GM12878 (cell line): ENCODE results near the gene FAM81A. TPM values are rescaled to one million over a fixed set of nuclear protein-coding genes. Genes with fewer than 3 reads are reported as not detected.

Experiments used
- ATAC-seq: fragments of 200-7000 bp; cut with Tn5 transposase; 3 replicates; pipeline ENCODE4 v1.9.1; 2020; ENCODE audit warnings: mild to moderate bottlenecking, moderate library complexity
- BruUV-seq: library from RNA; stranded (reverse); fragments of 400-500 nt; replicated peaks from 2 replicates; lab custom pipeline; 2021; lab: Mats Ljungman, UMichigan
- CTCF ChIA-PET: fragments of 300-600 bp; sonication (Branson Sonifier 250); formaldehyde crosslinking; extraction: SDS; loops from one replicate; lab custom pipeline; 2021; ENCODE audit warnings: inconsistent platforms; lab: Yijun Ruan, JAX
- POLR2A ChIA-PET: fragments of 350-600 bp; formaldehyde crosslinking; extraction: SDS; loops from one replicate; lab custom pipeline; 2021; ENCODE audit warnings: inconsistent platforms; lab: Charles Lee
- RAD21 ChIA-PET: fragments of 300-600 bp; sonication (Branson Sonifier 250); formaldehyde crosslinking; loops from one replicate; lab custom pipeline; 2023; ENCODE audit warnings: antibody characterized with exemption; ENCODE audit not compliant: unreplicated experiment; lab: Charles Lee
- SMC1A ChIA-PET: fragments of 300-600 bp; sonication (Branson Sonifier 250); formaldehyde crosslinking; loops from one replicate; lab custom pipeline; 2023; ENCODE audit not compliant: unreplicated experiment, uncharacterized antibody; lab: Charles Lee
- DNase-seq: peaks from one replicate; pipeline ENCODE4 v3.0.0-alpha.2; 2011; ENCODE audit warnings: low read depth, low spot score
- FAIRE-seq: peaks from 3 replicates; lab custom pipeline; 2011; peaks lifted over from hg19 to GRCh38; lab: Jason Lieb, UNC
- H2AFZ ChIP-seq: 2 replicates; pipeline ENCODE4 v1.6.0; 2011; ENCODE audit warnings: low read depth, low read length, control low read depth; ENCODE audit not compliant: control insufficient read depth
- H3K27ac ChIP-seq: 2 replicates; pipeline ENCODE4 v1.5.1; 2011; ENCODE audit warnings: control low read depth; ENCODE audit not compliant: control insufficient read depth, insufficient read depth
- H3K27me3 ChIP-seq, 2 experiments: replicated peaks in 1 of 2; 2 replicates each; pipeline versions ENCODE4 v1.6.0 to v1.6.1; 2011; ENCODE audit warnings: low read length in 1 of 2; ENCODE audit not compliant: control insufficient read depth in 2 of 2, insufficient read depth in 2 of 2
- H3K36me3 ChIP-seq, 2 experiments: 2 replicates each; pipeline ENCODE4 v1.5.1; 2011; ENCODE audit warnings: low read length in 1 of 2; ENCODE audit not compliant: control insufficient read depth in 2 of 2, insufficient read depth in 2 of 2
- H3K4me1 ChIP-seq: 2 replicates; pipeline ENCODE4 v1.6.1; 2011; ENCODE audit warnings: mild to moderate bottlenecking, low read length, moderate library complexity, mixed read lengths; ENCODE audit not compliant: control insufficient read depth, insufficient read depth
- H3K4me2 ChIP-seq: 2 replicates; pipeline ENCODE4 v1.6.0; 2011; ENCODE audit warnings: control low read depth; ENCODE audit not compliant: control insufficient read depth, insufficient read depth
- H3K4me3 ChIP-seq: fragments of 200-600 bp; sonication (generic); 2 replicates; pipeline ENCODE4 v1.5.1; 2016
- H3K79me2 ChIP-seq: 2 replicates; pipeline ENCODE4 v1.6.0; 2011; ENCODE audit warnings: low read length; ENCODE audit not compliant: control insufficient read depth, insufficient read depth
- H3K9ac ChIP-seq: 2 replicates; pipeline ENCODE4 v1.8.0; 2011; ENCODE audit warnings: low read length, control low read depth, mixed read lengths; ENCODE audit not compliant: control insufficient read depth, insufficient read depth
- H3K9me3 ChIP-seq: replicated peaks from 3 replicates; pipeline ENCODE4 v1.5.1; 2011; ENCODE audit warnings: mild to moderate bottlenecking, low read length; ENCODE audit not compliant: control insufficient read depth, insufficient read depth
- H4K20me1 ChIP-seq: 2 replicates; pipeline ENCODE4 v1.6.0; 2011; ENCODE audit not compliant: control insufficient read depth, insufficient read depth
- CHD4 ChIP-seq: fragments of 200-600 bp; sonication (generic); IDR thresholded peaks from 2 replicates; pipeline ENCODE4 v1.6.1; 2016; ENCODE audit warnings: mild to moderate bottlenecking
- IKZF2 ChIP-seq, 2 experiments: fragments of 450-650 bp; IDR thresholded peaks; 2 replicates each; pipeline ENCODE4 v1.6.1; 2017; ENCODE audit warnings: mild to moderate bottlenecking in 2 of 2, moderate library complexity in 2 of 2
- MTA3 ChIP-seq: IDR thresholded peaks from 2 replicates; pipeline ENCODE4 v1.6.1; 2012; ENCODE audit warnings: low read length, inconsistent platforms, borderline replicate concordance
- NFYA ChIP-seq: IDR thresholded peaks from 2 replicates; pipeline ENCODE4 v1.6.1; 2011; ENCODE audit warnings: low read depth, mild to moderate bottlenecking, low read length, improper control_type of control experiment, borderline replicate concordance
- RAD21 ChIP-seq: IDR thresholded peaks from 2 replicates; pipeline ENCODE4 v1.6.1; 2011; ENCODE audit warnings: mild to moderate bottlenecking, low read depth, low read length, moderate library complexity; ENCODE audit not compliant: insufficient read depth
- RAD51 ChIP-seq: fragments of 450-650 bp; IDR thresholded peaks from 2 replicates; pipeline ENCODE4 v1.6.1; 2016; ENCODE audit warnings: moderate library complexity, mild to moderate bottlenecking, inconsistent platforms
- RCOR1 ChIP-seq: conservative IDR thresholded peaks from 2 replicates; pipeline ENCODE4 v1.6.1; 2012; ENCODE audit warnings: low read depth, low read length, improper control_type of control experiment
- RELA ChIP-seq: fragments of 450-650 bp; IDR thresholded peaks from 2 replicates; pipeline ENCODE4 v1.8.0; 2014; ENCODE audit warnings: borderline replicate concordance; ENCODE audit not compliant: partially characterized antibody
- SP1 ChIP-seq: IDR thresholded peaks from one replicate; pipeline ENCODE4 v1.6.1; 2011; ENCODE audit warnings: low read depth, low read length
- STAT1 ChIP-seq: fragments of 450-650 bp; conservative IDR thresholded peaks from 2 replicates; pipeline ENCODE4 v1.6.1; 2014; ENCODE audit warnings: antibody characterized with exemption, mild to moderate bottlenecking
- TAF1 ChIP-seq: IDR thresholded peaks from 2 replicates; pipeline ENCODE4 v1.6.1; 2011; ENCODE audit warnings: mild to moderate bottlenecking, low read depth, low read length, borderline replicate concordance
- TARDBP ChIP-seq: IDR thresholded peaks from 2 replicates; pipeline ENCODE4 v1.6.1; 2016; ENCODE audit warnings: borderline replicate concordance
- TCF7 ChIP-seq: IDR thresholded peaks from 2 replicates; pipeline ENCODE4 v1.6.1; 2014; ENCODE audit warnings: antibody characterized with exemption, borderline replicate concordance
- WGBS: methylation state at CpG from one replicate; pipeline ENCODE4 v1.1.6; 2016; ENCODE audit warnings: low lambda C conversion rate; ENCODE audit not compliant: insufficient replicate concordance, insufficient coverage; ENCODE audit errors: missing lambda C conversion rate; 5-methylcytosine and 5-hydroxymethylcytosine counted together
- in situ Hi-C: fragments of 300-500 bp; cut with MboI; formaldehyde crosslinking; loops from 9 replicates; pipeline ENCODE4 v1.14.3; 2018; ENCODE audit warnings: mixed read lengths
- intact Hi-C: fragments of 100-400 bp; cut with micrococcal nuclease; formaldehyde crosslinking; loops from one replicate; pipeline ENCODE4 v1.14.2; 2022; ENCODE audit not compliant: unreplicated experiment
- polyA plus RNA-seq, 11 experiments: library from polyadenylated mRNA; depleted of rRNA in 4 of 11; unstranded in 6 of 11; stranded (reverse) in 5 of 11; fragments of >200 nt; fragmentation: Nextera tagmentation in 4 of 11; fragmentation: Illumina TruSeq in 1 of 11; extraction: Ambion mirVana in 4 of 11; extraction: Trizol in 1 of 11; gene quantifications; 1 replicate in 1 of 11; 2 replicates in 10 of 11; pipeline versions ENCODE4 v1.2.1 to v1.2.3, GENCODE V29; 2011 to 2016; ENCODE audit warnings: inconsistent platforms in 2 of 11, missing spikeins in 2 of 11, low read depth in 1 of 11
- total RNA-seq, 4 experiments: library from RNA; depleted of rRNA in 3 of 4; stranded (reverse); fragments of >200 nt in 3 of 4; fragmentation: Illumina TruSeq in 1 of 4; extraction: Trizol in 1 of 4; gene quantifications; 2 replicates each; pipeline versions ENCODE4 v1.2.1 to v1.2.3, GENCODE V29; 2013 to 2021
- TF ChIP-seq, protein P1 (sequence below): fragments of 450-650 bp; IDR thresholded peaks from 2 replicates; pipeline ENCODE4 v1.6.1; 2017; ENCODE audit warnings: mild to moderate bottlenecking
- TF ChIP-seq, protein P2 (sequence below): fragments of 450-650 bp; formaldehyde crosslinking; IDR thresholded peaks from 2 replicates; pipeline ENCODE4 v1.4.0; 2022; ENCODE audit warnings: mild to moderate bottlenecking, moderate library complexity
- TF ChIP-seq, protein P3 (sequence below): fragments of 450-650 bp; IDR thresholded peaks from 2 replicates; pipeline ENCODE4 v1.6.1; 2016; ENCODE audit warnings: mild to moderate bottlenecking

Gene FAM81A
- total and polyA plus RNA-seq, 10 of the 15 experiments (the other 5 are each of a cell fraction or from before 2014, with no cell fraction given) = 0.18 to 34.5 (median 16.2) TPM

DNA sequence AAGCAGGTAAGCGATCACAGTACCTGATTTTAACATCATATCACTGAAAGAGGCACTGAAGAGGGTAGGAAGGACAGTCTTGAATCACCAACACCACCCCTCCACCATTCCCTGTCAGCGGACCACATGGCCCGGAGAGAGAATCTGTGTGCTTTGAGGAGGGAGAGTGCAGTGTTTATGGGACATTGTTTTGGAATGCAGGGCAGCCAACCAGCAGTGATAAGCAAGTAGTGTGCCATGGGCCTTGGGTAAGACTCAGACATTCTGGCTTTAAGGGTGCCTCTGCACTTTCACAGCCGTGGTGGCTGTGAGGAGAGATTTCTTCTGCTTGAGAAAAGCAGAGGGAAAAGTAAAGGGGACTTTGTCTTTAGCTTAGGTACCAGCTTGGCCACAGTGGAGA lies 46.4 kb downstream of the FAM81A start:
- no peak overlapping the region for H3K4me2 ChIP-seq
- no peak for FAIRE-seq
- ChIA-PET SMC1A (interaction anchor here (1.0 to 1.6 kb wide), 2 partner anchors 72 to 414 kb away, joined by 3 read pairs; no protein-coding TSS in a partner anchor), CTCF (interaction anchor here (1.0 kb wide), 1 partner anchor 270 kb away, joined by 3 read pairs; no protein-coding TSS in a partner anchor), RAD21 (no interaction called here), POLR2A (no interaction called here)
- no peaks in the 10 kb centered on the region for H3K79me2 ChIP-seq
- no peaks in the 10 kb centered on the region for H3K27me3 ChIP-seq
- no peak overlapping the region for H3K4me3 ChIP-seq
- no peaks in the 10 kb centered on the region for H3K9me3 ChIP-seq
- no TSS peak for BruUV-seq
- H4K20me1 ChIP-seq = no peaks in the 10 kb centered on the region
- no peak for DNase-seq
- H3K36me3 ChIP-seq = no peaks in the 10 kb centered on the region
- in situ Hi-C loops (no loop called here), intact Hi-C loops (loop anchor here (5.0 kb wide), 1 partner anchor 182 kb away; no protein-coding TSS in a partner anchor)
- WGBS = 84% methylated on average over 4 of the region's 4 CpGs
- ATAC-seq = no peak
- H3K4me1 ChIP-seq = peaks cover 15% of the 10 kb centered on the region
- H2AFZ ChIP-seq = no peak overlapping the region
- H3K9ac ChIP-seq = no peak overlapping the region
- no peak overlapping the region for H3K27ac ChIP-seq
- TF ChIP-seq, protein P1, sequence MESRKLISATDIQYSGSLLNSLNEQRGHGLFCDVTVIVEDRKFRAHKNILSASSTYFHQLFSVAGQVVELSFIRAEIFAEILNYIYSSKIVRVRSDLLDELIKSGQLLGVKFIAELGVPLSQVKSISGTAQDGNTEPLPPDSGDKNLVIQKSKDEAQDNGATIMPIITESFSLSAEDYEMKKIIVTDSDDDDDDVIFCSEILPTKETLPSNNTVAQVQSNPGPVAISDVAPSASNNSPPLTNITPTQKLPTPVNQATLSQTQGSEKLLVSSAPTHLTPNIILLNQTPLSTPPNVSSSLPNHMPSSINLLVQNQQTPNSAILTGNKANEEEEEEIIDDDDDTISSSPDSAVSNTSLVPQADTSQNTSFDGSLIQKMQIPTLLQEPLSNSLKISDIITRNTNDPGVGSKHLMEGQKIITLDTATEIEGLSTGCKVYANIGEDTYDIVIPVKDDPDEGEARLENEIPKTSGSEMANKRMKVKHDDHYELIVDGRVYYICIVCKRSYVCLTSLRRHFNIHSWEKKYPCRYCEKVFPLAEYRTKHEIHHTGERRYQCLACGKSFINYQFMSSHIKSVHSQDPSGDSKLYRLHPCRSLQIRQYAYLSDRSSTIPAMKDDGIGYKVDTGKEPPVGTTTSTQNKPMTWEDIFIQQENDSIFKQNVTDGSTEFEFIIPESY = no peak
- TF ChIP-seq STAT1 (no peak), TARDBP (no peak), SP1 (no peak), TCF7 (no peak), RAD21 (no peak), RCOR1 (no peak), TAF1 (no peak), MTA3 (no peak), NFYA (no peak), RAD51 (no peak), CHD4 (no peak), IKZF2 (IDR thresholded peaks at IDR 0.05) (no peak), RELA (no peak)
- TF ChIP-seq, protein P2, sequence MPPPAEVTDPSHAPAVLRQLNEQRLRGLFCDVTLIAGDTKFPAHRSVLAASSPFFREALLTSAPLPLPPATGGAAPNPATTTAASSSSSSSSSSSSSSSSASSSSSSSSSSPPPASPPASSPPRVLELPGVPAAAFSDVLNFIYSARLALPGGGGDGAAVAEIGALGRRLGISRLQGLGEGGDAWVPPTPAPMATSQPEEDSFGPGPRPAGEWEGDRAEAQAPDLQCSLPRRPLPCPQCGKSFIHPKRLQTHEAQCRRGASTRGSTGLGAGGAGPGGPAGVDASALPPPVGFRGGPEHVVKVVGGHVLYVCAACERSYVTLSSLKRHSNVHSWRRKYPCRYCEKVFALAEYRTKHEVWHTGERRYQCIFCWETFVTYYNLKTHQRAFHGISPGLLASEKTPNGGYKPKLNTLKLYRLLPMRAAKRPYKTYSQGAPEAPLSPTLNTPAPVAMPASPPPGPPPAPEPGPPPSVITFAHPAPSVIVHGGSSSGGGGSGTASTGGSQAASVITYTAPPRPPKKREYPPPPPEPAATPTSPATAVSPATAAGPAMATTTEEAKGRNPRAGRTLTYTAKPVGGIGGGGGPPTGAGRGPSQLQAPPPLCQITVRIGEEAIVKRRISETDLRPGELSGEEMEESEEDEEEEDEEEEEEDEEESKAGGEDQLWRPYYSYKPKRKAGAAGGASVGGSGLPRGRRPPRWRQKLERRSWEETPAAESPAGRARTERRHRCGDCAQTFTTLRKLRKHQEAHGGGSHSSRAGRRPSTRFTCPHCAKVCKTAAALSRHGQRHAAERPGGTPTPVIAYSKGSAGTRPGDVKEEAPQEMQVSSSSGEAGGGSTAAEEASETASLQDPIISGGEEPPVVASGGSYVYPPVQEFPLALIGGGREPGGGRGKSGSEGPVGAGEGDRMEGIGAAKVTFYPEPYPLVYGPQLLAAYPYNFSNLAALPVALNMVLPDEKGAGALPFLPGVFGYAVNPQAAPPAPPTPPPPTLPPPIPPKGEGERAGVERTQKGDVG (CRISPR knock-in tag) = no peak
- TF ChIP-seq, protein P3, sequence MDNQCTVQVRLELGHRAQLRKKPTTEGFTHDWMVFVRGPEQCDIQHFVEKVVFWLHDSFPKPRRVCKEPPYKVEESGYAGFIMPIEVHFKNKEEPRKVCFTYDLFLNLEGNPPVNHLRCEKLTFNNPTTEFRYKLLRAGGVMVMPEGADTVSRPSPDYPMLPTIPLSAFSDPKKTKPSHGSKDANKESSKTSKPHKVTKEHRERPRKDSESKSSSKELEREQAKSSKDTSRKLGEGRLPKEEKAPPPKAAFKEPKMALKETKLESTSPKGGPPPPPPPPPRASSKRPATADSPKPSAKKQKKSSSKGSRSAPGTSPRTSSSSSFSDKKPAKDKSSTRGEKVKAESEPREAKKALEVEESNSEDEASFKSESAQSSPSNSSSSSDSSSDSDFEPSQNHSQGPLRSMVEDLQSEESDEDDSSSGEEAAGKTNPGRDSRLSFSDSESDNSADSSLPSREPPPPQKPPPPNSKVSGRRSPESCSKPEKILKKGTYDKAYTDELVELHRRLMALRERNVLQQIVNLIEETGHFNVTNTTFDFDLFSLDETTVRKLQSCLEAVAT = no peak
